PC-9 (cell line): ENCODE data around the gene WDR77. TPM values are rescaled to one million over a fixed set of nuclear protein-coding genes. Genes with fewer than 3 reads are reported as not detected.
A peak's percentile ranks its signal among the peaks of the same experiment; 100 is the strongest.

ENCODE experiments used
- BruUV-seq: library from RNA; stranded (reverse); fragments of 400-500 nt; replicated peaks from 2 replicates; lab custom pipeline; 2021; lab: Mats Ljungman, UMichigan
- CTCF ChIA-PET: fragments of 300-600 bp; sonication (Branson Sonifier 250); formaldehyde crosslinking; loops from one replicate; lab custom pipeline; 2022; ENCODE audit warnings: antibody characterized with exemption; lab: Charles Lee
- POLR2A ChIA-PET: fragments of 300-600 bp; sonication (Branson Sonifier 250); formaldehyde crosslinking; loops from one replicate; lab custom pipeline; 2022; ENCODE audit warnings: antibody characterized with exemption; ENCODE audit not compliant: unreplicated experiment; lab: Charles Lee
- DNase-seq, 2 experiments: peaks; one replicate each; pipeline versions ENCODE4 v3.0.0 to v3.0.0-alpha.2; 2015 to 2022; ENCODE audit warnings: mixed read lengths in 1 of 2
- H2AFZ ChIP-seq: fragments of 200-600 bp; sonication (generic); 2 replicates; pipeline ENCODE4 v1.8.1; 2017; ENCODE audit warnings: antibody characterized with exemption
- H3F3A ChIP-seq: fragments of 200-600 bp; sonication (generic); 2 replicates; pipeline ENCODE4 v1.8.1; 2017; ENCODE audit warnings: antibody characterized with exemption, mild to moderate bottlenecking, low read depth; ENCODE audit not compliant: insufficient read depth
- H3K27ac ChIP-seq: fragments of 200-600 bp; sonication (generic); 2 replicates; pipeline ENCODE4 v1.6.1; 2016; ENCODE audit warnings: mixed run types
- H3K27me3 ChIP-seq: fragments of 200-600 bp; sonication (generic); 2 replicates; pipeline ENCODE4 v1.6.1; 2016; ENCODE audit warnings: low read depth, mixed run types; ENCODE audit not compliant: insufficient read depth
- H3K36me3 ChIP-seq: fragments of 200-600 bp; sonication (generic); 2 replicates; pipeline ENCODE4 v1.6.1; 2016; ENCODE audit warnings: low read depth, mixed run types
- H3K4me1 ChIP-seq: fragments of 200-600 bp; sonication (generic); replicated peaks from 2 replicates; pipeline ENCODE4 v1.6.1; 2016; ENCODE audit warnings: mixed run types; ENCODE audit not compliant: insufficient read depth
- H3K4me2 ChIP-seq: fragments of 200-600 bp; sonication (generic); 2 replicates; pipeline ENCODE4 v1.6.1; 2017; ENCODE audit warnings: mixed run types
- H3K4me3 ChIP-seq: fragments of 200-600 bp; sonication (generic); 2 replicates; pipeline ENCODE4 v1.6.1; 2016; ENCODE audit warnings: mixed run types
- H3K79me2 ChIP-seq: fragments of 200-600 bp; sonication (generic); 2 replicates; pipeline ENCODE4 v1.6.1; 2017; ENCODE audit warnings: low read depth, mixed run types
- H3K9me2 ChIP-seq: fragments of 200-600 bp; sonication (generic); 2 replicates; pipeline ENCODE4 v1.8.1; 2017; ENCODE audit warnings: mild to moderate bottlenecking; ENCODE audit not compliant: insufficient read depth
- H3K9me3 ChIP-seq: fragments of 200-600 bp; sonication (generic); 2 replicates; pipeline ENCODE4 v1.8.1; 2016; ENCODE audit warnings: low read depth; ENCODE audit not compliant: insufficient read depth
- H4K20me1 ChIP-seq: fragments of 200-600 bp; sonication (generic); 2 replicates; pipeline ENCODE4 v1.8.1; 2017; ENCODE audit not compliant: insufficient read depth
- EZH2 ChIP-seq: fragments of 200-600 bp; sonication (generic); IDR thresholded peaks from 2 replicates; pipeline ENCODE4 v1.8.0; 2017; ENCODE audit warnings: antibody characterized with exemption, low read depth
- intact Hi-C: fragments of 100-400 bp; cut with micrococcal nuclease; formaldehyde crosslinking; loops from one replicate; pipeline ENCODE4 v1.10.0; 2022; ENCODE audit not compliant: unreplicated experiment
- total RNA-seq: library from RNA; stranded (reverse); gene quantifications from 2 replicates; pipeline ENCODE4 v1.2.3, GENCODE V29; 2021
- TF ChIP-seq, protein P1 (sequence below): fragments of 200-600 bp; sonication (generic); conservative IDR thresholded peaks from 2 replicates; pipeline ENCODE4 v1.6.1; 2017; ENCODE audit warnings: mixed run types, antibody characterized with exemption, mild to moderate bottlenecking, moderate library complexity

Gene WDR77
- total RNA-seq, 1 experiment from 2014 or later = 23.7 TPM

DNA sequence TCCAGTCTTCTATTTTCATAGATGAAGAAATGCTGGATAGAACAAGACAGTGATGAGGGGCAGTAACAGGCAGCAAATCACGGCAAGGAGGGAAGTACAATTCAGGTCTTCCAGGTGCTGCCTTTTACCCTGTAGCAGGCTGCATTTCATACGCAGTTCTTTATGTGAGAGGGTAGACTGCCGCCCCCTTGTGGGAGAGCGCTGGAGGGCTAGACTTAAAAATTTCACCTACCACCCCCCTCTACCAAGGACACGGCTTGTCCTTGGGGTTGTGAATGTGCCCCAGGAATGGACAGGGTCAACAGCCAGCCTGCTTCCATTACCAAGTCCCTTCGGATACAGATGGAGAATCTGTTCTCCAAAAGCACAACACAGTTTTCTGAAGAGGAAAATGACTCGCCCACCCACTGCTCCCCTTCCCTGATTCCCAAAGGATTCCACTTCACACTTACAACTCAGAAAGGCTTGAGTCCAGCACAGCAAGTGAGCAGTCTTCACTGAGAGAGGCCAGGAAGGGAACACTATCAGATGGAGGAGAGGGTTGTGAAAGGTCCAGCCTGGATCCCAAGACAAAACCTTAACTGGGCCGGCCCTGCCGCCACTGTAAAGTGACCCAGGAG, 7.4 kb downstream of the WDR77 start:
- Histone ChIP-seq H3K4me2 (no peak overlapping the region), H3K9me2 (no peaks in the 10 kb centered on the region), H3K4me1 (no peaks in the 10 kb centered on the region), H2AFZ (no peak overlapping the region), H3K27ac (no peak overlapping the region), H3K4me3 (no peak overlapping the region), H3K36me3 (peaks cover 64% of the 10 kb centered on the region), H3K27me3 (no peaks in the 10 kb centered on the region), H3F3A (peaks cover 4% of the 10 kb centered on the region; the same call in 1 of the 2 replicates), H3K79me2 (peaks cover 19% of the 10 kb centered on the region), H4K20me1 (0 out of 2 replicates have a peak, but pooled peaks cover 7% of the 10 kb centered on the region), H3K9me3 (no peaks in the 10 kb centered on the region)
- no TSS peak for BruUV-seq
- ChIA-PET CTCF (no interaction called here), POLR2A (no interaction called here)
- TF ChIP-seq, protein P1, sequence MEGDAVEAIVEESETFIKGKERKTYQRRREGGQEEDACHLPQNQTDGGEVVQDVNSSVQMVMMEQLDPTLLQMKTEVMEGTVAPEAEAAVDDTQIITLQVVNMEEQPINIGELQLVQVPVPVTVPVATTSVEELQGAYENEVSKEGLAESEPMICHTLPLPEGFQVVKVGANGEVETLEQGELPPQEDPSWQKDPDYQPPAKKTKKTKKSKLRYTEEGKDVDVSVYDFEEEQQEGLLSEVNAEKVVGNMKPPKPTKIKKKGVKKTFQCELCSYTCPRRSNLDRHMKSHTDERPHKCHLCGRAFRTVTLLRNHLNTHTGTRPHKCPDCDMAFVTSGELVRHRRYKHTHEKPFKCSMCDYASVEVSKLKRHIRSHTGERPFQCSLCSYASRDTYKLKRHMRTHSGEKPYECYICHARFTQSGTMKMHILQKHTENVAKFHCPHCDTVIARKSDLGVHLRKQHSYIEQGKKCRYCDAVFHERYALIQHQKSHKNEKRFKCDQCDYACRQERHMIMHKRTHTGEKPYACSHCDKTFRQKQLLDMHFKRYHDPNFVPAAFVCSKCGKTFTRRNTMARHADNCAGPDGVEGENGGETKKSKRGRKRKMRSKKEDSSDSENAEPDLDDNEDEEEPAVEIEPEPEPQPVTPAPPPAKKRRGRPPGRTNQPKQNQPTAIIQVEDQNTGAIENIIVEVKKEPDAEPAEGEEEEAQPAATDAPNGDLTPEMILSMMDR = peak; percentile 69
- no peak for TF ChIP-seq EZH2
- intact Hi-C loops = loop anchor here (10.0 kb wide), 1 partner anchor 297 kb away; the partner anchor contains the start of genes CEPT1 and DRAM2
- peak in 1 of 2 experiments; percentile 21 for DNase-seq

GRCh38 chr1:111439461-111440351, 9.3 kb downstream of the WDR77 start:
- Histone ChIP-seq H3K36me3 (peaks cover 48% of the 10 kb centered on the region), H3K4me2 (no peak overlapping the region)
- BruUV-seq = no TSS peak

GRCh38 chr1:111436726-111437125, 12.3 kb downstream of the WDR77 start:
- H3K4me2 ChIP-seq = no peak overlapping the region
- peaks cover 18% of the 10 kb centered on the region for H3K36me3 ChIP-seq
- no peaks in the 10 kb centered on the region for H3K9me2 ChIP-seq
- TF ChIP-seq, protein P1 = no peak
- no peak for TF ChIP-seq EZH2
- CTCF ChIA-PET = no interaction called here
- DNase-seq = no peak
- no peaks in the 10 kb centered on the region for H3K9me3 ChIP-seq
- intact Hi-C loops = no loop called here
- BruUV-seq = no TSS peak
- H4K20me1 ChIP-seq = 0 out of 2 replicates have a peak, but pooled peaks cover 2% of the 10 kb centered on the region
- no peak overlapping the region for H2AFZ ChIP-seq
- no peaks in the 10 kb centered on the region for H3K27me3 ChIP-seq
- H3F3A ChIP-seq = peaks cover 12% of the 10 kb centered on the region; the same call in 1 of the 2 replicates
- POLR2A ChIA-PET = no interaction called here
- H3K4me3 ChIP-seq = no peak overlapping the region
- no peak overlapping the region for H3K27ac ChIP-seq
- no peaks in the 10 kb centered on the region for H3K4me1 ChIP-seq
- no peaks in the 10 kb centered on the region for H3K79me2 ChIP-seq

More at GRCh38 chr1:111439461-111440351, 9.3 kb downstream of the WDR77 start:
- Histone ChIP-seq H3K27me3 (no peaks in the 10 kb centered on the region), H3K9me3 (no peaks in the 10 kb centered on the region), H3K79me2 (0 out of 2 replicates have a peak, but pooled peaks cover under 1% of the 10 kb centered on the region), H4K20me1 (0 out of 2 replicates have a peak, but pooled peaks cover 7% of the 10 kb centered on the region), H3K4me3 (no peak overlapping the region), H3F3A (peaks cover 12% of the 10 kb centered on the region; the same call in 1 of the 2 replicates), H3K9me2 (no peaks in the 10 kb centered on the region), H3K4me1 (no peaks in the 10 kb centered on the region), H2AFZ (no peak overlapping the region), H3K27ac (no peak overlapping the region)
- ChIA-PET CTCF (no interaction called here), POLR2A (interaction anchor here (0.7 kb wide), 1 partner anchor 15 kb away, joined by 5 read pairs; no protein-coding TSS in a partner anchor)
- intact Hi-C loops = loop anchor here (10.0 kb wide), 1 partner anchor 295 kb away; the partner anchor contains the start of genes CEPT1 and DRAM2
- TF ChIP-seq EZH2 = no peak
- TF ChIP-seq, protein P1 = no peak
- DNase-seq = no peak
